HG03342 (cell line): ENCODE data around the gene NTMT2.
"Not testable (repeated sequence)": the region's sequence is repeated elsewhere in the genome, so short reads cannot be mapped to it uniquely, and the experiment has no call there.

ENCODE experiments used
- ATAC-seq: cut with Tn5 transposase; IDR thresholded peaks from one replicate; pipeline ENCODE4 v1.9.1; 2021; ENCODE audit warnings: mild to moderate bottlenecking, moderate library complexity; ENCODE audit not compliant: unreplicated experiment

NTMT2 gene

DNA sequence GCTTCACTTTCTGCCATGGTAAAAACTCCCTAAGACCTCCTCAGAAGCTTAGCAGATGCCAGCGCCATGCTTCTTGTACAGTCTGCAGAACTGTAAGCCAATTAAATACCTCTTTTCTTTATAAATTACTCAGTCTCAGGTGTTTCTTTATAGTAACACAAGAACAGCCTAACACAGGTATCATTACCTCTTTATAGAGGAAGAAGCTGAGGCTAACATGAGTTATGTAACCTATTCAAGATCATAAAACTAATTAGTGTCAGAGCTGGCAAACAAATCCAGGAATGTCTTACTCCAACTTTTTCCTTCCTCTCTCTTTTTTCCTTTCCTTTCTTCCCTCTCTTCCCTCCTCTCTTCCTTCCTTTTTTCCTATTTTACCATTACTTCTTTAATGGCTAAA lies 9.3 kb downstream of the NTMT2 start:
- no peak for ATAC-seq

DNA sequence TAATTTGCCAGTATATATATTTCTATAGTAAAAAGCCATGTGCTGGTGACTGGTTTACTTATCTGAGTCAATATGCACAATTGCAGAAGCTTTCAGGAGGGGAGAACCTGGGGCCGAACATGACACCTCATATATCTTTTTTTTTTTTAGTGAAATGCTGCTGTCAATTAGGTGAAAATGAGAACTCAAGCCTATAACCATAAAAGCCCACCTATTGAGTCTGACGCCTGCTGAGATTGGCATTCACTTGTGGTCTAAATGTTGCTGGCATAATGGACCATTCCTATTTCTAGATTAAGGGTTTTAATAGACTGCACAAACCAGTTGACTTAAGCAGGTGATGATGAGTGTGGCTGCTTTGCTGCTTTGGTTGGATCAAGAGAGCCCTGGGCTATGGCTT lies 10.8 kb downstream of the NTMT2 start:
- no peak for ATAC-seq

DNA sequence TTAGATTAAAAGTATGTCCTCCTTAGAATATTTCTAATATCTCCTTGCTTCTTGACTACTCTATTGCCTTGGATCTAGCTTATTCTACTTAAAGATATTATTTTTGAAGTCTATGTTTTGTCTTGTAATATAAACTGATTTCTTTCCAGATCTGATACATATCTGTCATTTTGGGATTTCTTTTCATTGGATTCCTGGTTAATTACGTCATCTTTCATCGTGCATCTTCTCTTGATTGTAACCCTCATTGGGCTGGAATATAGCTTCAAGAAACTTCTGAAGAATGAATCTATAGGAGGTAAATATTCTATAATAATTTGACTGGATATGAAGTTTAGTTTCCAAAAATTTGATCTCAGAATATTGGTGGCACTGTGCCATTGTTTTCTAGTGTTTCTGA lies 12.1 kb downstream of the NTMT2 start:
- ATAC-seq, result no peak

DNA sequence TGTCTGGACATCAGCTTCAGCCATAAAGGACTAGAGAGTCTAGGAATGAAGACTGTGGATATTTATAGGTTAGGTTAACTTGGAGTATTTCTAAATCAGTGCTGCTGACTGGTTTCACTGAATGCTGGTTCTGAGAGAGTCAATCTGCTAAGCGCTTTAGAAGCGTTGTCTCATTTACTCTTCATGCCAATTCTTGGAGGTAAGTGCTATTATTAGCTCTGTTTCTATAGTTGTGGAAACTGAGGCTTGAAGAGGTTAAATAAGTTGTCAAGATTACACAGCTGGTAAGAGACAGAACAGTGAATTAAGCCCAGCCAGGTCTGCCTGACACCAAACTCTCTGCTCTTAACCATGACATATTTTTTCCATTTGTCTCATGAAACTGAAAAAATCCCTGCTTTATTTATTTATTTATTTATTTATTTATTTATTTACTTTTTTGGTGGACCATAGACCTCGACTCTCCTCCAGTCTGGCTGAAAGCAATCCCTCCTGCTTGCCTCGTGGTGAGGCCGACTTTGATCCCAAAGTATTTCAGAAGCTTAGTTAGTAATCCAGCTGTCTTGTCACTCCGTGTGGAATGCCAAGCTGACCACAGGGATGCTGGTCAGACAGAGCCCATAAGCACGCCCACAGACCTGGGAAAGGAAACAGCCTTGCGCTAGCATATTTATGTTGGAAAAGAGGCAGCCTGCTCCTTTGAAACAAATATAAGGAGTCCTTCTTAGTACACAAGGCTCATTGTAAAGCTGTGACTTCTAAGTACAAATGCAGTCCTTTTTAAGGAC lies 16.9 kb downstream of the NTMT2 start:
- ATAC-seq, result no peak

DNA sequence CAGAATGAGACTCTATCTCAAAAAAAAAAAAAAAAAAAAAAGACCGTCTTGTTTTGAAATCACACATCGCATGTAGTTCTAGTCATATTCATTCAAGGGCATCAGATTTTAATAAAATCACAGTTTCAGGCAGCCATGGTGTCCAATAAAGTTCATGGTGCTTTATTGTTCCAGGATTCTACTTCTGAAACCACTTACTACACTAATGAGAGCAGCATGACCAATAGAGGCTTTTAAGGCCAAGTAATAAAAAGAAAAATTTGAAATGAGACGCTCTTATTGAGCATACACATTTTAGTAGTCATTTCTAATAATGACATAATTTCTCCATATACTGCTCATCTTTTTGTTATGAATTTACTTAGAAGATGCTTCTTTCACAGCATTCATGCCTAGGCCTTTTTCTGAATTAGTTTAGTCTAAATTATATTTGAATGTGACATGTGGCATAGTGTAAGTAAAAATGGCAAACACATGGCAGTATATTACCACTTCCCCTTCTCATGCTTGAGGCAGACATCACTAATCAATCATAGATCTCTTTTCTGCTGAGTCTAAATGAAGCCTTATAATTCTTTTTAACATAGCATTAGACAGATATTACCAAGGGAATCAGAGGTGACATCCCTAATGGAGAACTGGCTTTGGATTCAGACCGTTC lies 18.5 kb downstream of the NTMT2 start:
- no peak for ATAC-seq

DNA sequence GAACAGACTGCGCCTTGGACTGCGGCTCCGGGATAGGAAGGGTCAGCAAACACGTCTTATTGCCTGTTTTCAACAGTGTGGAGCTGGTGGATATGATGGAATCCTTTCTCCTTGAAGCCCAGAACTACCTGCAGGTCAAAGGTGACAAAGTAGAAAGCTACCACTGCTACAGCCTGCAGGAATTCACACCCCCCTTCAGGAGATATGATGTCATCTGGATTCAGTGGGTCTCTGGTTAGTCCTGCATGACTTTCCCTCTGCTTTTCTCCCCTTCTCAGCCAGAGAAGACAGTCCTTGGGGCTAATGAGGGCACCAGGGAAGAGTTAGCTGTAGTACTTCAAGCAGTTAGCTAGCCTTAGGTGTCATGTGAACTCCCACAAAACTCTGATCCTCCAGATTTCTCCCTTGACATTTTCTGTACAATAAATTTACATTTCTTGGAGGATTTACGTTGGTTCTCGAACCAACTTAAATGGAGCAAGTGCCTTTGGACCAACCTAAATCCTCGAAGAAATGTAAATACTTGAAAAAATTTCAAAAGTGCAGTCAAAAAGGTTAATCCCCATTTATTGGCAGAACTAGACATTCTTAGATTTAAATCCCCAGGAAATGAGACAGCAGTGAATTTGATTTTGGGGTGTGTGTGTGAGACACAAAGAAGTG lies 20.9 kb downstream of the NTMT2 start:
- no peak for ATAC-seq

DNA sequence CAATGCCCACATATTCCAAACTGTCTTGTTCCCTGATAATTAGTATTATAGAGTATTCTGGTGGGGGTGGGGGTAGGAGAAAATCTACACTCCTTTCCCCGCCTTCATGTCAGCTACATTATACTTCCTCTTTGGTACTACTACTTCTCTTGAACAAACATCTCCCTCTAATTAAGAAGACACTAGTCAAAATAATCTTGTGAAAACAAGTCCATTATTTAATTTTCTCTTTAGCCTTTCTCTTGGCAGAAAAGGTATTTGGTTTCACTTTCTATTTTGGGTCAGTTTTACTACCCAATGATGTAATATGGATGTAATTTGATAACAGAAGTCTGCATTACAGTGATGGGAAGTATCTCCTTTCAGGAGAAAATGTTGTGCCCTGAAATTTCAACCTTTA lies 22.5 kb downstream of the NTMT2 start:
- ATAC-seq, result no peak

DNA sequence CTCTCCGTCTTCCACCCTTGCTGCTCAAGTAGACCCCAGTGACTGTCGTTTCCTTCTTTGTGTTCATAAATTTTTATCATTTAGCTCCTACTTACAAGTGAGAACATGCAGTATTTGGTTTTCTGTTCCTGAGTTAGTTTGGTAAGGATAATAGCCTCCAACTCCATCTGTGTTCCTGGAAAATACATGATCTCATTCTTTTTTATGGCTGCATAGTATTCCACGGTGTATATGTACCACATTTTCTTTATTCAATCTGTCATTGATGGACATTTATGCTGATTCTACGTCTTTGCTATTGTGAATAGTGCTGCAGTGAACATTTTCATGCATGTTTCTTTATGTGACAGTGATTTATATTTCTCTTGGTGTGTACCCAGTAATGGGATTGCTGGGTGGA lies 24.8 kb downstream of the NTMT2 start:
- not testable (repeated sequence) for ATAC-seq

DNA sequence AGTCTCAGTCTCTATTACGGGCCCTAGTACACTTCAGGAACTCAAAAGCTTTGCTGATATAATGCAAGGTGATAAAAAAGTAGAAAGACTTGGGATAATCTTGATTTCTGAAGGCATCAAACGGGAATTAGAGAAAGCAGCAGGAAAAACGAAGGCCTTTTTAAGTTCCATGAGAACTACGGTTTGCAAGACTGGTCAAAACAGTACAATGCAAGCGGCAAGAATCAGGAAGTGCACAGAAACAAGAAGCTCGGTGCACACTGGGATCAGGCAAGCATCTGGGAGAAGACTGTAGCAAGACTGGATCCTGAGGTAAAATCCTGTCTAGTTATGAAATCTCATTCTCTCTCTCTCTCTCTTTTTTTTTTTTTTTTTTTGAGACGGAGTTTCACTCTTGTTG lies 28.6 kb downstream of the NTMT2 start:
- no peak for ATAC-seq

DNA sequence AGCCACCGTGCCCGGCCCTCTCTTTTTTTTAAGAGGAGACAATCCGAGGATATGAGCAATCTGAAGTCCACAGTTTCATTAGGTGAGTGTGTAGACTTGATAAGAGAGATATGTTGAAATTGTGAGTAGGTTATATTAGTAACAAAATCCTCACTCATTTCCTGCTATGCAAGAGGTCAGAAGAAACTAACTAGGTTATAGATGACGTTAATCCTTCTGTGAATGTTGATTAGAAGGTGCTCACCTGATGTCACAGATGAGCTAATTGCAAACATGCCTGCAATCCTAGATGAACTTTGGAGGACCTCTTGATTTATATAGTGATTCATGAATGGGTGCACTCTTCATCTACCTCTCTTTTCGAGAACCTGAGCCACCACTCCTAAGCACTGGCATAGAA lies 29.3 kb downstream of the NTMT2 start:
- ATAC-seq, result no peak

DNA sequence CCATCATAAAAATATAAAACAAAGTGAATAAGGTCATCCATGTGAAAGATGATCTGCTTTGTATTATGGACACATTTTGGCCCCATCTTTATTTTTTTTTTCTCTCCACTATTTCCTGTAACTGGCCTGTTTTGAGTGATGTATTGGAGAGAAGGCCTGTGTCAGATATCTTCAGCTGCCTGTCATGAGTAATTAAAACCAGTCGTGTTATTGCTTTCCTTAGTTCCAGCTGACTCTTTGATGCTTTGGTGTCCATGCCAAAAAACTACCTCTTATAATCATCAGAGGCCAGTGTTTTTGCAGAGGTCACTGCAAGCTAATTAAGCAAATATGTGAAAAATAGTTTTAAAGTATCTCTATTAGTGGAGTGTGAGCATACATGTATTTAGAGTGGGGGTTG lies 29.7 kb downstream of the NTMT2 start:
- no peak for ATAC-seq

DNA sequence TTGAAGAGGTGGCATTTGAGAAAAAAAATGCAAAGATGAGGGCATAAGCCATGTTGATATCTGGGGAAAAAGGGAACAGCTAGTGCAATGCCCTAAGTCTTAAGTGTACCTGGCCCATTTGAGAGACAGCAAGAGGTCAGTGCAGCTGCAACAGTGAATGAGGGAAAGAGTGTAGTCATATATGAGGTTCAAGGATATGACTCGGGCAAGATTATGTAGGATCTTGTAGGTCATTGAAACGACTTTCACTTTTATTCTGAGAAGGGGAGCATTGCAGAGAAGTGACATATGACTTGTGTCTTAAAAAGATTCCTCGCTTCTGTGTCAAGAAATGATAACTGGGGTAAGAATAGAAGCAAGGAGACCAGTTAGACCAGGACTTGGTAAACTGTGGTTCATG lies 31.0 kb downstream of the NTMT2 start:
- ATAC-seq, result no peak

DNA sequence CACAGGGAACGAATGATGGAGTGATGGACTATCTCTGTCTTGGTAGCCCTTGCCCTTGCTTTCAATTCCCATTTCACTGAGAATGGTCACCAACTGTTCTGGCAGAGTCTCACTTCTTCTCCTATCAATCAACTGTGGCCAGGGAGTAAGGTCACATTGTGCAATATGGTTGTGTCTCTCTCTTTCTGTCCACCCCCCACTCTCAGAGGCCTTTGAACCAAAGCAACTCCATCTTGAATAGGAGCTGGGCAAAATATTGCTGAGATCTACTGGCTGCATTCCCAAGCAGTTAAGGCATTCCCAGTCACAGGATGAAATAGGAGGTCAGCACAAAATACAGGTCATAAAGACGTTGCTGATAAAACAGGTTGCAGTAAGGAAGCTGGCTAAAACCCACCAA lies 36.7 kb downstream of the NTMT2 start:
- no peak for ATAC-seq

DNA sequence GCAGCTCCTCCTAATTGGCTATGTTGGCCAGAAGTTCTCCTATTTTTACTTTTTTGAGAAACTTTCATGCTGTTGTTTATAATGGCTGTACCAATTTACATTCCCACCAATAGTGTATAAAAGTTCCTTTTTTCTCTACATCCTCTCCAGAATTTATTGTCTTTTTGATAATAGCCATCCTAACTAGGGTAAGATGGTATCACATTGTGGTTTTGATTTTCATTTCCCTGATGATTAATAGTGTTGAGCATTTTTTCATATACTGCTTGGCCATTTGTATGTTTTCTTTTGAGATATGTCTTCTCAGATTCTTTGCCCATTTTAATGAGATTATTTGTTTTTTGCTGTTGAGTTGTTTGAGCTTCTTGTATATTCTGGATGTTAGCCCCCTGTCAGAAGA lies 46.8 kb downstream of the NTMT2 start:
- no peak for ATAC-seq

DNA sequence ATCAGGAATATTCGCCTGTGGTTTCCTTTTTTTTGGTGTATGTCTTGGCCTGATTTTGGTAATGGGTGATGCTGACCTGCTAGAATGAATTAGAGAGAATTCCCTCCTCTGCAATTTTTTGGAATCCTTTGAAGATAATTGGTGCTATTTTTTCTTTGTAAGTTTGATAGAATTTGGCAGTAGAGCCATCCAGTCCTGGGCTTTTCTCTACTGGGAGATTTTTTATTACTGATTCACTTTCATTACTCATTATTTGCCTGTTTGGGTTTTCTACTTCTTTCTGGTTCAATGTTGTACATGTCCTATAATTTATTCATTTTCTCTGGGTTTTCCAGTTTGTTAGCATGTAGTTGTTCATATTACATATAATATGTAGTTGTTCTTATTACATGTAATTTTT lies 48.7 kb downstream of the NTMT2 start:
- ATAC-seq, result no peak

DNA sequence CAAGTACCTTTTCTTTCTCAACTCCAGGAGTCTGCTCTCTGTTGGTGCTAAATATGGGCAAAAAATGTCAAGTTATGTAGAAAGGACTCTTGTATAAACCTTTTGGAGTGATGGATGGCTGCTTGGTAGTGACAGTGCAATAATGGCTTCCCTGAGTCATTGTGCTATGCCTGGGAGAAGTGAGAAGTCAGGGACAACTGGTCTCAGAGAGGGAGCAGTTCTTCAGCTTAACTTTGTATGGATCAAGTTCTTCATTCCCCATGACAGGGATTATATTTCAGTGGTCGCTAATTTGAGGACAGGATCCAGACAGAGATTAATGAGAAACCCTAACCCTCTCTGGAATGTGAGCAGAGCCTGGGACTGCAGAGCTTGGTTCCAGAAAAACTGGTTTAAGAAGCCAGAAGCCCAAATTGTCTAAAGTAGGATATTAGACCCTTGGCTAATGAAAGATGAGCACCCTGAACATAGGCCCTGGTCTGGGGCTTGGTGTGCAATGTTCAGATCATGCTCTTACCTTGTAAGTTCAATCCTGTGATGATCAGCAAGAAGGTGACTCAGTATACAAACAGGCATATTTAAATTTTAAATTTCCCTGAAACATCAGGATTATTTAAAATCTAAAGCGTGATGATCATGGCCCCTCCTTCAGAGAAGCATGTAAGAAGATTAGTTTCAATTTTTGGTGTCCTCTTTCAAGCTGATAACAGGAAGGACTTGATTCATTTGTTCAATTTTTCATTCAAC lies 50.9 kb downstream of the NTMT2 start:
- ATAC-seq, result no peak

DNA sequence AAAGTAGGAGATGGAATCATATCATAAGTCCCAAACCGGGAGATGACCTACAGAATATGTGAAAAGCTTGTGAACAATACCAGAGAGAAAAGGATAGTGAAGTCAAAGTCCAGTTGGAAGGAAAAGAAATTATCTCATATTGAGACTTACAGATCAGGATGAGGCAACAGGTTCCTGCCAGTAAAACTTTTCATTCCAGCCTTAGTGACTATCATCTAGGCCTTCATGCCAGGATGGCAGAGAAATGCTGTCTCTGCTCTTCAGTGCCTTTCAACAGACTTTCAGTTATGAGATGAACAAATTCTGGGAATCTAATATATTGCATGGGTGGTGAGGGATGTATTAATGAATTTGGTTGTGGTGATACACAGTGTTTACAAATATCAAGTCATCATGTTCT lies 52.3 kb downstream of the NTMT2 start:
- no peak for ATAC-seq

DNA sequence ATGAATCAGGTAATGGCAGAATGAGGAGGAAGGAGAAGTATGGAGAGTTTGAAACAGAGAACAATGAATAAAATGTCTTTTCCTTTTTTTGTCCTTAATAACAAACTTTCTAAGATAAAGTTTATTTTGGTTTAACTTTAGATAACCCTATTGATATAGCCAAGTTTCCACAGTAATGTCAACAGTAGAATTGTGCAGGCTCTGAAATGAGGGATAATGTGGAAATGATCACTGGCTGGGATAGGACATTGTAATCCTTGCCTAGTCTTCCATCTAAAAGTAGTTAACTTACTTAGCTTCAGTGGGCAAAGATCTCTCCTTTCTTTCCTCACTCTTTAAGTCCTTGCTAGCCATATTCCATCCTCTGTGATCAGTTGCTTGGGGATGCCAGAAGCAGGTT lies 52.8 kb downstream of the NTMT2 start:
- ATAC-seq, result no peak

DNA sequence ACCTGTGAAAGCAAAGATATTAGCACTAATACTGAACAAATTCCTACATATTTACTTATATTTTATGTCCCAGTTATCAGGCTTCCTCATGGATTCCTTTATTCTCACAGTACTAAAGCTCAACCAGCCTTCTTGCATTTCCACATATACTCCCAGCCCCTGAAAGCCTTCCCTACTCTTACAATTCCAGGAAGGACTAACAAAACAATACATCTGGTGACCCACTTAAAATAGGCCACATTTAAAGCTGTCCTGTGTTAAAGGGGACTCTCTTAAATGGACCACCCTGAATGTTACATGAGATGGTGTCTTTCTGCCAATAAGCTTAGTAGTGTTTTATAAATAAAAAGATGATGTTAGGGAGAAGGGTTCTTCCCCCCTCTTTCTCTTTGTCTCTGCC lies 54.4 kb downstream of the NTMT2 start:
- ATAC-seq, result no peak

DNA sequence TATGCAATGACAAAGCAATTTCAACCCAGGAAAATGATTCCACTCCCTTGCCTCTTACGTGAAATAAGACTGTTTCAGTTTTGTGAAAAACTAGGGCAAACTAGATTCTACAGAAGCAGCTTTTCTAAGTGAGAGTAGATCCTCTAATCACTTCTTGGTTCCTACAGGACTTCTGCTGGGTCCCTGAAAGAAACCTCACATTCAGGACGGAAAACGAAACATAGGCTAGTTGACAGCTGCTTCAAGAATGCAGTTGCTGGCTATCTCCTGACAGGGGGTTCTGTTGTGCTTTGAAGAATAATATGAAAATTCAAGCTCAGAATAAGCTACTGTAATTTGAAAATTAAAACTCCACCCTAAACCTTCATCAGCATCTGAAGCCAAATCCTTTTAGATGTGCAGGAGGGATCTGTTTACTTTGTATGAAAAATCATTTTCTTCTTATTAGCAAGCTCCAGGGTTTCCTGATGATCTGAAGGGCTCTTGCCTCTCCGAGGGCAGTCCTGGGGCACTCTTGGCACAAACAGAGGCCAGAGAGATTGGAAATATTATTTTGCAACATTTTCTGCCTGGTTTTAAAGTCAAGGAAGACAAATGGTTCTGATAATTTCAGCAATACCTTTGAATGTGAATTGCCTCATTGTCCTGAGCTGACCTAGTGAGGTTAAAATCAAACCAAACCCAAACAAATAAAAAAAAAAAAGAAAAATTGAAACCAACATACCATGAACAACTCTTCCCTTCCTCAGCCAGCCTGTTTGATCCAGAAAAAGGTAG lies 55.0 kb downstream of the NTMT2 start:
- ATAC-seq, result no peak

DNA sequence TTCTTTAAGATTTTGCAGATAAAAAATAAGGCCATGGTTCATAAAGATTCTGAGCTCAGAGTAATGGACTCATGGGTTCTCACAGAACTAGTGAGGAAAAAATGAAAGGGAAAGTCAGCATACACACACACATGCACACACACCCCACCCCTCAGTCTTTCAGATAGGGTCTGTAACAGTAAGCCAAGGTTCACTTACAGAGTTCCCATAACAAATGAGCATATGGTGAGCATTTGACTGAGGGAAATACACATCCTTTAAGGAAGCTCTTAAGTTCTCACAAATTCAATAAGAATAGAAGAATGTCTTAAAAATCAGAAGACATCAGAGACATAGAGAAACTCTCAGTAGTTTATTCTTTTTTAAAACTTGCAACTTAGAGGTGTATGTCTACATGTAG lies 57.9 kb downstream of the NTMT2 start:
- ATAC-seq, result no peak
